ENCODE results near the gene NCAPG2. TPM values are rescaled to one million over a fixed set of nuclear protein-coding genes. Genes with fewer than 3 reads are reported as not detected.
A peak's percentile ranks its signal among the peaks of the same experiment; 100 is the strongest.

Gene NCAPG2
- total RNA-seq, 2 donors from 2014 or later, result 45.0 to 117 TPM

- Mint-ChIP-seq H3K9me3 (no peaks in the 10 kb centered on the region), H3K27me3 (no peaks in the 10 kb centered on the region), H3K36me3 (no peaks in the 10 kb centered on the region), H3K4me3 (no peak overlapping the region), H3K4me1 (ENCODE audit: low read depth in 2 of 2) (no peaks in the 10 kb centered on the region), H3K27ac (no peak overlapping the region)
- DNase-seq (ENCODE audit: low spot score) (no peak), ATAC-seq (no peak)
Observed at GRCh38 chr7:158596745-158597144, 107.9 kb downstream of the NCAPG2 start.

- Mint-ChIP-seq H3K4me3 (no peak overlapping the region), H3K27ac (peak overlapping the region in 1 of 2 donors; percentile 43), H3K9me3 (no peaks in the 10 kb centered on the region), H3K4me1 (ENCODE audit: low read depth in 2 of 2) (no peaks in the 10 kb centered on the region), H3K36me3 (no peaks in the 10 kb centered on the region), H3K27me3 (no peaks in the 10 kb centered on the region)
- DNase-seq (ENCODE audit: low spot score), result no peak
- no peak for ATAC-seq
Observed at GRCh38 chr7:158596309-158596708, 108.3 kb downstream of the NCAPG2 start.

- Mint-ChIP-seq H3K4me1 (ENCODE audit: low read depth in 2 of 2) (no peaks in the 10 kb centered on the region), H3K27me3 (peaks cover 0 to 2% of the 10 kb centered on the region in 2 donors), H3K4me3 (no peak overlapping the region), H3K36me3 (no peaks in the 10 kb centered on the region), H3K27ac (no peak overlapping the region), H3K9me3 (no peaks in the 10 kb centered on the region)
- DNase-seq (ENCODE audit: low spot score) (no peak), ATAC-seq (peak; percentile 89 to 93)
Observed at GRCh38 chr7:158595068-158595467, 109.5 kb downstream of the NCAPG2 start.

- Mint-ChIP-seq H3K4me1 (ENCODE audit: low read depth in 2 of 2) (peaks cover 0 to 5% of the 10 kb centered on the region in 2 donors), H3K36me3 (no peaks in the 10 kb centered on the region), H3K27me3 (peaks cover 6 to 9% of the 10 kb centered on the region in 2 donors), H3K9me3 (no peaks in the 10 kb centered on the region), H3K27ac (no peak overlapping the region), H3K4me3 (no peak overlapping the region)
- no peak for ATAC-seq
- DNase-seq (ENCODE audit: low spot score), result no peak
Observed at GRCh38 chr7:158592541-158592940, 112.1 kb downstream of the NCAPG2 start.

GRCh38 chr7:158591944-158592343 is 112.7 kb downstream of the NCAPG2 start:
- ATAC-seq (no peak), DNase-seq (ENCODE audit: low spot score) (no peak)
- Mint-ChIP-seq H3K36me3 (no peaks in the 10 kb centered on the region), H3K27me3 (peaks cover 6 to 9% of the 10 kb centered on the region in 2 donors), H3K27ac (no peak overlapping the region), H3K9me3 (no peaks in the 10 kb centered on the region), H3K4me1 (ENCODE audit: low read depth in 2 of 2) (peaks cover 0 to 5% of the 10 kb centered on the region in 2 donors), H3K4me3 (no peak overlapping the region)

GRCh38 chr7:158590181-158590530 is 114.4 kb downstream of the NCAPG2 start:
- Mint-ChIP-seq H3K4me1 (ENCODE audit: low read depth in 2 of 2) (peaks cover 5 to 11% of the 10 kb centered on the region in 2 donors), H3K27me3 (peaks cover 17 to 18% of the 10 kb centered on the region in 2 donors), H3K36me3 (no peaks in the 10 kb centered on the region), H3K9me3 (no peaks in the 10 kb centered on the region), H3K4me3 (no peak overlapping the region), H3K27ac (no peak overlapping the region)
- no peak for DNase-seq (ENCODE audit: low spot score)
- ATAC-seq, result no peak

GRCh38 chr7:158589653-158590052 is 115.0 kb downstream of the NCAPG2 start:
- Mint-ChIP-seq H3K36me3 (no peaks in the 10 kb centered on the region), H3K4me1 (ENCODE audit: low read depth in 2 of 2) (peaks cover 5 to 11% of the 10 kb centered on the region in 2 donors), H3K27me3 (peaks cover 17 to 19% of the 10 kb centered on the region in 2 donors), H3K9me3 (no peaks in the 10 kb centered on the region), H3K27ac (no peak overlapping the region), H3K4me3 (no peak overlapping the region)
- no peak for DNase-seq (ENCODE audit: low spot score)
- ATAC-seq, result no peak

GRCh38 chr7:158588878-158589442 is 115.6 kb downstream of the NCAPG2 start:
- H3K4me1 Mint-ChIP-seq (ENCODE audit: low read depth in 2 of 2), result peaks cover 5 to 14% of the 10 kb centered on the region in 2 donors
- H3K27me3 Mint-ChIP-seq, result peaks cover 23 to 26% of the 10 kb centered on the region in 2 donors
- H3K36me3 Mint-ChIP-seq, result no peaks in the 10 kb centered on the region
- ATAC-seq, result no peak
- H3K27ac Mint-ChIP-seq, result no peak overlapping the region
- DNase-seq (ENCODE audit: low spot score), result no peak
- H3K9me3 Mint-ChIP-seq, result peaks cover 2% of the 10 kb centered on the region
- H3K4me3 Mint-ChIP-seq, result peak overlapping the region; percentile 30

- H3K27me3 Mint-ChIP-seq, result peaks cover 30 to 33% of the 10 kb centered on the region in 2 donors
- no peaks in the 10 kb centered on the region for H3K36me3 Mint-ChIP-seq
- DNase-seq (ENCODE audit: low spot score) (no peak), ATAC-seq (peak; percentile 14 to 51)
- no peak overlapping the region for H3K27ac Mint-ChIP-seq
- H3K4me1 Mint-ChIP-seq (ENCODE audit: low read depth in 2 of 2), result peaks cover 5 to 14% of the 10 kb centered on the region in 2 donors
- peaks cover 2% of the 10 kb centered on the region for H3K9me3 Mint-ChIP-seq
- peak overlapping the region; percentile 30 for H3K4me3 Mint-ChIP-seq
Observed at GRCh38 chr7:158588085-158588877, 116.3 kb downstream of the NCAPG2 start.

- Mint-ChIP-seq H3K4me3 (peak within 1 kb of the TSS; percentile 30), H3K4me1 (ENCODE audit: low read depth in 2 of 2) (peaks cover 5 to 14% of the 10 kb centered on the region in 2 donors), H3K27ac (no peak within 1 kb of the TSS), H3K27me3 (peaks cover 33 to 38% of the 10 kb centered on the region in 2 donors), H3K9me3 (peaks cover 2% of the 10 kb centered on the region), H3K36me3 (no peaks in the 10 kb centered on the region)
- DNase-seq (ENCODE audit: low spot score) (no peak), ATAC-seq (peak; percentile 88 to 94)
Observed at GRCh38 chr7:158587162-158588084, 117.2 kb downstream of the NCAPG2 start, which contains the start of gene PTPRN2. Gene PTPRN2 (minus strand): TSS chr7:158587823.

- ATAC-seq (no peak), DNase-seq (ENCODE audit: low spot score) (no peak)
- peaks cover 5 to 14% of the 10 kb centered on the region in 2 donors for H3K4me1 Mint-ChIP-seq (ENCODE audit: low read depth in 2 of 2)
- H3K9me3 Mint-ChIP-seq, result peaks cover 2% of the 10 kb centered on the region
- no peaks in the 10 kb centered on the region for H3K36me3 Mint-ChIP-seq
- H3K4me3 Mint-ChIP-seq, result no peak overlapping the region
- H3K27ac Mint-ChIP-seq, result no peak overlapping the region
- peaks cover 33 to 38% of the 10 kb centered on the region in 2 donors for H3K27me3 Mint-ChIP-seq
Observed at GRCh38 chr7:158586499-158587161, 118.0 kb downstream of the NCAPG2 start.

GRCh38 chr7:158585721-158586498 is 118.7 kb downstream of the NCAPG2 start:
- no peak for DNase-seq (ENCODE audit: low spot score)
- Mint-ChIP-seq H3K27me3 (peaks cover 33 to 38% of the 10 kb centered on the region in 2 donors), H3K36me3 (no peaks in the 10 kb centered on the region), H3K4me1 (ENCODE audit: low read depth in 2 of 2) (peaks cover 5 to 14% of the 10 kb centered on the region in 2 donors), H3K9me3 (peaks cover 2% of the 10 kb centered on the region), H3K4me3 (peak overlapping the region; percentile 67), H3K27ac (no peak overlapping the region)
- ATAC-seq, result no peak
